Keratinocyte (primary cell): ENCODE results near the gene TRDN. TPM values are rescaled to one million over a fixed set of nuclear protein-coding genes. Genes with fewer than 3 reads are reported as not detected.
"Not testable (repeated sequence)": the region's sequence is repeated elsewhere in the genome, so short reads cannot be mapped to it uniquely, and the experiment has no call there.

Experiments used
- DNase-seq: peaks from one replicate; pipeline ENCODE4 v3.0.0-alpha.2; 2011; ENCODE audit warnings: low read depth, missing footprints, low spot score
- FAIRE-seq: peaks from 2 replicates; lab custom pipeline; 2011; peaks lifted over from hg19 to GRCh38; lab: Jason Lieb, UNC
- H2AFZ ChIP-seq: 2 replicates; pipeline ENCODE4 v1.6.0; 2012; ENCODE audit warnings: low read length, control low read depth, inconsistent platforms; ENCODE audit not compliant: control insufficient read depth
- H3K27ac ChIP-seq: 2 replicates; pipeline ENCODE4 v1.5.1; 2011; ENCODE audit warnings: low read length; ENCODE audit not compliant: control insufficient read depth, insufficient read depth
- H3K27me3 ChIP-seq: 3 replicates; pipeline ENCODE4 v1.6.0; 2011; ENCODE audit warnings: low read length; ENCODE audit not compliant: control insufficient read depth, insufficient read depth; ENCODE audit errors: extremely low read depth
- H3K36me3 ChIP-seq, 2 experiments: 2 replicates in 1 of 2; 3 replicates in 1 of 2; pipeline ENCODE4 v1.5.1; 2011; ENCODE audit warnings: low read length in 2 of 2, mild to moderate bottlenecking in 1 of 2; ENCODE audit not compliant: control insufficient read depth in 2 of 2, insufficient read depth in 2 of 2; ENCODE audit errors: extremely low read depth in 1 of 2
- H3K4me1 ChIP-seq: 3 replicates; pipeline ENCODE4 v1.5.1; 2011; ENCODE audit warnings: low read length; ENCODE audit not compliant: control insufficient read depth, insufficient read depth; ENCODE audit errors: extremely low read depth
- H3K4me2 ChIP-seq: 3 replicates; pipeline ENCODE4 v1.6.0; 2011; ENCODE audit warnings: low read depth, low read length; ENCODE audit not compliant: control insufficient read depth, insufficient read depth; ENCODE audit errors: extremely low read depth
- H3K4me3 ChIP-seq, 3 experiments: fragments of 200-600 bp in 1 of 3; sonication (generic) in 1 of 3; 2 replicates in 2 of 3; 3 replicates in 1 of 3; pipeline ENCODE4 v1.5.1; 2011 to 2016; ENCODE audit warnings: low read length in 3 of 3, mild to moderate bottlenecking in 3 of 3, control low read depth in 2 of 3, inconsistent platforms in 1 of 3, low read depth in 1 of 3, mixed read lengths in 1 of 3, mixed run types in 1 of 3, moderate library complexity in 1 of 3; ENCODE audit not compliant: control insufficient read depth in 2 of 3, insufficient read depth in 2 of 3; ENCODE audit errors: extremely low read depth in 1 of 3
- H3K79me2 ChIP-seq: 2 replicates; pipeline ENCODE4 v1.6.0; 2012; ENCODE audit warnings: low read length; ENCODE audit not compliant: control insufficient read depth, insufficient read depth
- H3K9ac ChIP-seq: 3 replicates; pipeline ENCODE4 v1.6.0; 2011; ENCODE audit warnings: low read length; ENCODE audit not compliant: control insufficient read depth, insufficient read depth; ENCODE audit errors: extremely low read depth
- H3K9me1 ChIP-seq: 3 replicates; pipeline ENCODE4 v1.6.0; 2011; ENCODE audit warnings: low read length; ENCODE audit not compliant: control insufficient read depth, insufficient read depth; ENCODE audit errors: extremely low read depth
- H3K9me3 ChIP-seq: 2 replicates; pipeline ENCODE4 v1.5.1; 2012; ENCODE audit warnings: low read depth, low read length; ENCODE audit not compliant: control insufficient read depth
- H4K20me1 ChIP-seq: 3 replicates; pipeline ENCODE4 v1.6.0; 2011; ENCODE audit warnings: low read length; ENCODE audit not compliant: control insufficient read depth, insufficient read depth; ENCODE audit errors: extremely low read depth
- EZH2 ChIP-seq: IDR thresholded peaks from one replicate; pipeline ENCODE4 v1.6.1; 2012; ENCODE audit warnings: inconsistent platforms, mild to moderate bottlenecking, low read length, moderate library complexity
- dilution Hi-C: fragments of 300-500 bp; cut with MboI; formaldehyde crosslinking; loops from one replicate; pipeline ENCODE4 v1.7.0; 2020; ENCODE audit warnings: low sequenced_read_pairs; ENCODE audit not compliant: extremely low pct_ligation_motif_present
- polyA plus RNA-seq, 5 experiments: library from polyadenylated mRNA; depleted of rRNA in 3 of 5; stranded (reverse) in 3 of 5; stranded (forward) in 1 of 5; unstranded in 1 of 5; fragments of >200 nt; gene quantifications; 1 replicate in 1 of 5; 2 replicates in 3 of 5; 3 replicates in 1 of 5; pipeline versions ENCODE4 v1.2.1 to v1.2.3, GENCODE V29; 2011 to 2012; ENCODE audit warnings: missing spikeins in 2 of 5, low read depth in 1 of 5, low replicate concordance in 1 of 5
- TF ChIP-seq, protein P1 (sequence below), 3 experiments: IDR thresholded peaks in 1 of 3; conservative IDR thresholded peaks in 1 of 3; optimal IDR thresholded peaks in 1 of 3; 2 replicates in 2 of 3; 3 replicates in 1 of 3; pipeline versions ENCODE3 to v1.5.1; 2011; ENCODE audit warnings: low read length in 3 of 3, mild to moderate bottlenecking in 3 of 3, moderate library complexity in 2 of 3, control low read depth in 1 of 3, inconsistent platforms in 1 of 3; ENCODE audit not compliant: insufficient read depth in 2 of 3; ENCODE audit errors: extremely low read depth in 1 of 3

The TRDN gene
- polyA plus RNA-seq, 1 donor (not counting 4 experiments of a cell fraction or from before 2014, with no cell fraction given) = not detected

GRCh38 chr6:123480986-123481385, 155.8 kb downstream of the TRDN start:
- dilution Hi-C loops = no loop called here

DNA sequence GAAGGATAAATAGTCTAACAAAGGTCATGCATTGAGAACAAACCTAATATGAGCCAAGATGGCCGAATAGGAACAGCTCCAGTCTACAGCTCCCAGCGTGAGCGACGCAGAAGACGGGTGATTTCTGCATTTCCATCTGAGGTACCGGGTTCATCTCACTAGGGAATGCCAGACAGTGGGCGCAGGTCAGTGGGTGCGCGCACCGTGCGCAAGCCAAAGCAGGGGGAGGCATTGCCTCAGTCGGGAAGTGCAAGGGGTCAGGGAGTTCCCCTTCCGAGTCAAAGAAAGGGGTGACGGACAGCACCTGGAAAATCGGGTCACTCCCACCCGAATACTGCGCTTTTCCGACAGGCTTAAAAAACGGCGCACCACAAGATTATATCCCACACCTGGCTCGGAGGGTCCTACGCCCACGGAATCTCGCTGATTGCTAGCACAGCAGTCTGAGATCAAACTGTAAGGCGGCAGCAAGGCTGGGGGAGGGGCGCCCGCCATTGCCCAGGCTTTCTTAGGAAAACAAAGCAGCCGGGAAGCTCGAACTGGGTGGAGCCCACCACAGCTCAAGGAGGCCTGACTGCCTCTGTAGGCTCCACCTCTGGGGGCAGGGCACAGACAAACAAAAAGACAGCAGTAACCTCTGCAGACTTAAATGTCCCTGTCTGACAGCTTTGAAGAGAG, 164.6 kb downstream of the TRDN start:
- DNase-seq, dilution Hi-C loops, H3K9me1 ChIP-seq, H3K9ac ChIP-seq, H4K20me1 ChIP-seq, H3K79me2 ChIP-seq, H3K4me2 ChIP-seq, FAIRE-seq, H3K36me3 ChIP-seq, H3K27ac ChIP-seq, H3K27me3 ChIP-seq, H3K9me3 ChIP-seq, H3K4me1 ChIP-seq, H3K4me3 ChIP-seq, H2AFZ ChIP-seq: not testable (repeated sequence)

More at GRCh38 chr6:123480986-123481385, 155.8 kb downstream of the TRDN start:
- FAIRE-seq (no peak), DNase-seq (no peak)
- Histone ChIP-seq H2AFZ (no peak overlapping the region), H3K27ac (no peak overlapping the region), H3K79me2 (no peaks in the 10 kb centered on the region), H3K27me3 (no peaks in the 10 kb centered on the region), H3K4me1 (no peaks in the 10 kb centered on the region), H3K36me3 (no peaks in the 10 kb centered on the region), H3K4me2 (no peak overlapping the region), H4K20me1 (no peaks in the 10 kb centered on the region), H3K9me1 (no peaks in the 10 kb centered on the region), H3K9me3 (no peaks in the 10 kb centered on the region), H3K9ac (no peak overlapping the region), H3K4me3 (no peak overlapping the region)
- TF ChIP-seq, protein P1, sequence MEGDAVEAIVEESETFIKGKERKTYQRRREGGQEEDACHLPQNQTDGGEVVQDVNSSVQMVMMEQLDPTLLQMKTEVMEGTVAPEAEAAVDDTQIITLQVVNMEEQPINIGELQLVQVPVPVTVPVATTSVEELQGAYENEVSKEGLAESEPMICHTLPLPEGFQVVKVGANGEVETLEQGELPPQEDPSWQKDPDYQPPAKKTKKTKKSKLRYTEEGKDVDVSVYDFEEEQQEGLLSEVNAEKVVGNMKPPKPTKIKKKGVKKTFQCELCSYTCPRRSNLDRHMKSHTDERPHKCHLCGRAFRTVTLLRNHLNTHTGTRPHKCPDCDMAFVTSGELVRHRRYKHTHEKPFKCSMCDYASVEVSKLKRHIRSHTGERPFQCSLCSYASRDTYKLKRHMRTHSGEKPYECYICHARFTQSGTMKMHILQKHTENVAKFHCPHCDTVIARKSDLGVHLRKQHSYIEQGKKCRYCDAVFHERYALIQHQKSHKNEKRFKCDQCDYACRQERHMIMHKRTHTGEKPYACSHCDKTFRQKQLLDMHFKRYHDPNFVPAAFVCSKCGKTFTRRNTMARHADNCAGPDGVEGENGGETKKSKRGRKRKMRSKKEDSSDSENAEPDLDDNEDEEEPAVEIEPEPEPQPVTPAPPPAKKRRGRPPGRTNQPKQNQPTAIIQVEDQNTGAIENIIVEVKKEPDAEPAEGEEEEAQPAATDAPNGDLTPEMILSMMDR (optimal IDR thresholded peaks at IDR 0.05 in 1 of 3, IDR thresholded peaks at IDR 0.05 in 1 of 3, conservative IDR thresholded peaks at IDR 0.05 in 1 of 3; ENCODE audit: extremely low read depth in 1 of 3, insufficient read depth in 2 of 3, low read length in 3 of 3) = no peak
- no peak for TF ChIP-seq EZH2

DNA sequence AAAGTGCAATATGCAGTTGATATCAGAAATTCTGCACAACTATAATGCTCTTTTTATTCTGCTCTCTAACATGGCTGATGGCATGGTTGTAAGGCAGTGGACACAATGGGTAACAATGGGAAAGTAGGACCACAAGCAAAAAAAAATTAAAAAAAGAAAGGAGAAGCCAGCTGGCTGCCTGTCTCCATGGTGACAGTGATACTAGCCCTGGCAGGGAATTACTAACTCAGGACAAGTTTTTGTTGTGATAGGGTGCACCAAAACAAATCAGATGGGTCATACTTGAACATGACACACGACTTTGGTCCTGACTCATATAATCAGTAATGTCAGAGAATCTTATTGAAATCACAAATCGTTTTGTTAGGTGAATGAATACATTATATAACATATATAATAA, 169.4 kb downstream of the TRDN start:
- no peak for FAIRE-seq
- dilution Hi-C loops = no loop called here
- no peak for DNase-seq

More for the DNA sequence above, 169.4 kb downstream of the TRDN start:
- no peak overlapping the region for H3K4me2 ChIP-seq
- no peaks in the 10 kb centered on the region for H3K9me3 ChIP-seq
- H3K36me3 ChIP-seq = no peaks in the 10 kb centered on the region
- H3K27ac ChIP-seq = no peak overlapping the region
- no peaks in the 10 kb centered on the region for H4K20me1 ChIP-seq
- no peaks in the 10 kb centered on the region for H3K9me1 ChIP-seq
- H3K79me2 ChIP-seq = no peaks in the 10 kb centered on the region
- no peak overlapping the region for H3K4me3 ChIP-seq
- TF ChIP-seq, protein P1 (optimal IDR thresholded peaks at IDR 0.05 in 1 of 3, IDR thresholded peaks at IDR 0.05 in 1 of 3, conservative IDR thresholded peaks at IDR 0.05 in 1 of 3; ENCODE audit: extremely low read depth in 1 of 3, insufficient read depth in 2 of 3, low read length in 3 of 3) = no peak
- no peak for TF ChIP-seq EZH2
- no peaks in the 10 kb centered on the region for H3K27me3 ChIP-seq
- no peak overlapping the region for H3K9ac ChIP-seq
- no peaks in the 10 kb centered on the region for H3K4me1 ChIP-seq
- no peak overlapping the region for H2AFZ ChIP-seq
